Measurements from ENCODE around the gene PSTPIP1. TPM values are rescaled to one million over a fixed set of nuclear protein-coding genes. Genes with fewer than 3 reads are reported as not detected.

PSTPIP1 gene
- total and polyA plus RNA-seq, 2 of the 4 experiments (the other 2 are of a cell fraction), result 0.36 to 1.1 TPM

- BruUV-seq (replicated peaks), result no TSS peak
- WGBS, 2 experiments (ENCODE audit: extremely low coverage in 2 of 2, insufficient read length in 1 of 2), result no CpG with 5 or more reads among the region's 10 CpGs
- H3K36me3 ChIP-seq (ENCODE audit: control insufficient read depth, insufficient read depth, low read length), result peaks cover 18% of the 10 kb centered on the region
- no peaks in the 10 kb centered on the region for H3K27me3 ChIP-seq (ENCODE audit: control insufficient read depth, insufficient read depth, low read length)
- H4K8ac ChIP-seq (ENCODE audit: low read depth in 2 of 2, low read length in 2 of 2), result no peak overlapping the region
- ChIA-PET POLR2A (ENCODE audit: unreplicated experiment) (no interaction called here), CTCF (no interaction called here)
- no peak overlapping the region for H2AK5ac ChIP-seq (ENCODE audit: low read depth, low read length)
- no peak overlapping the region for H2BK20ac ChIP-seq (ENCODE audit: low read depth, low read length)
- peaks cover 4% of the 10 kb centered on the region; the same call in 1 of the 2 replicates for H4K20me1 ChIP-seq (ENCODE audit: insufficient read depth, low read length)
- in situ Hi-C loops (cut with MboI; ENCODE audit: low sequenced_read_pairs) (no loop called here), dilution Hi-C loops (cut with HindIII; ENCODE audit: low sequenced_read_pairs, unreplicated experiment) (no loop called here), intact Hi-C loops (cut with micrococcal nuclease) (no loop called here)
- no peak overlapping the region for H2BK120ac ChIP-seq (ENCODE audit: low read depth, low read length)
- peaks cover 1 to 17% of the 10 kb centered on the region in 2 experiments; a peak in 2 of 4 replicates for H3K79me1 ChIP-seq (ENCODE audit: low read depth in 1 of 2, low read length in 2 of 2)
- H2BK5ac ChIP-seq (ENCODE audit: low read depth, low read length, poor library complexity, severe bottlenecking), result no peak overlapping the region
- no peak overlapping the region for H4K5ac ChIP-seq (ENCODE audit: low read depth, low read length)
- H2AK9ac ChIP-seq (replicated peaks; ENCODE audit: low read depth, low read length, poor library complexity), result no peak overlapping the region
- no peak overlapping the region for H3K4ac ChIP-seq (ENCODE audit: low read depth, low read length)
- H3K4me2 ChIP-seq (ENCODE audit: low read depth, low read length), result no peak overlapping the region
- H3K14ac ChIP-seq (replicated peaks; ENCODE audit: low read depth, low read length), result no peak overlapping the region
- H3K56ac ChIP-seq (ENCODE audit: extremely low read depth, insufficient read depth, low read length), result no peak overlapping the region
- ATAC-seq (ENCODE audit: low read depth), result no peak
- no peak overlapping the region for H4K91ac ChIP-seq (ENCODE audit: insufficient read depth, low read depth, low read length)
- H3K9me1 ChIP-seq (ENCODE audit: insufficient read depth, low read length), result peaks cover 10% of the 10 kb centered on the region
- no peak overlapping the region for H3K23ac ChIP-seq (ENCODE audit: low read depth, low read length)
- no peak overlapping the region for H3K9ac ChIP-seq (ENCODE audit: low read depth, low read length)
- no peak overlapping the region for H2AFZ ChIP-seq (replicated peaks; ENCODE audit: low read length, poor library complexity)
- no peak for DNase-seq
- H3K9me3 ChIP-seq (ENCODE audit: control insufficient read depth, insufficient read depth, low read length), result no peaks in the 10 kb centered on the region
- H2BK15ac ChIP-seq (ENCODE audit: low read depth, low read length), result no peak overlapping the region
- no peak overlapping the region for H3K27ac ChIP-seq (ENCODE audit: insufficient read depth, low read length)
- 0 out of 2 replicates have a peak, but pooled peaks cover 2% of the 10 kb centered on the region for H3K4me1 ChIP-seq (ENCODE audit: control insufficient read depth, insufficient read depth, low read length)
- H3K18ac ChIP-seq (ENCODE audit: low read depth, low read length), result no peak overlapping the region
- no peak overlapping the region for H3K4me3 ChIP-seq (ENCODE audit: insufficient read depth, low read depth, low read length)
- TF ChIP-seq MAFK (IDR thresholded peaks at IDR 0.05; ENCODE audit: low read depth, low read length) (no peak), NFE2L2 (IDR thresholded peaks at IDR 0.05; ENCODE audit: low read depth, low read length) (no peak), FOS (IDR thresholded peaks at IDR 0.05; ENCODE audit: low read depth, low read length) (no peak), MAZ (IDR thresholded peaks at IDR 0.05; ENCODE audit: borderline replicate concordance, low read depth, low read length) (no peak), POLR2A (IDR thresholded peaks at IDR 0.05; ENCODE audit: low read depth, low read length) (no peak), MXI1 (IDR thresholded peaks at IDR 0.05; ENCODE audit: borderline replicate concordance, low read depth, low read length) (no peak), RCOR1 (IDR thresholded peaks at IDR 0.05; ENCODE audit: insufficient replicate concordance, low read length) (no peak), RAD21 (IDR thresholded peaks at IDR 0.05; ENCODE audit: low read length) (no peak), CTCF (conservative IDR thresholded peaks at IDR 0.05; ENCODE audit: low read depth, low read length) (no peak), BHLHE40 (IDR thresholded peaks at IDR 0.05; ENCODE audit: low read depth, low read length) (no peak), SMC3 (IDR thresholded peaks at IDR 0.05; ENCODE audit: low read depth, low read length) (no peak), RFX5 (IDR thresholded peaks at IDR 0.05; ENCODE audit: low read depth, low read length) (no peak), CEBPB (IDR thresholded peaks at IDR 0.05; ENCODE audit: low read depth, low read length) (no peak), ELK1 (IDR thresholded peaks at IDR 0.05; ENCODE audit: borderline replicate concordance, low read depth, low read length) (no peak)
- TF ChIP-seq, protein P1, sequence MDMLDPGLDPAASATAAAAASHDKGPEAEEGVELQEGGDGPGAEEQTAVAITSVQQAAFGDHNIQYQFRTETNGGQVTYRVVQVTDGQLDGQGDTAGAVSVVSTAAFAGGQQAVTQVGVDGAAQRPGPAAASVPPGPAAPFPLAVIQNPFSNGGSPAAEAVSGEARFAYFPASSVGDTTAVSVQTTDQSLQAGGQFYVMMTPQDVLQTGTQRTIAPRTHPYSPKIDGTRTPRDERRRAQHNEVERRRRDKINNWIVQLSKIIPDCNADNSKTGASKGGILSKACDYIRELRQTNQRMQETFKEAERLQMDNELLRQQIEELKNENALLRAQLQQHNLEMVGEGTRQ (IDR thresholded peaks at IDR 0.05; ENCODE audit: low read depth, low read length), result no peak
Measured at GRCh38 chr15:77038312-77039216, 43.6 kb downstream of the PSTPIP1 start.
